ENCODE measurements around the gene ANKRD61. TPM values are rescaled to one million over a fixed set of nuclear protein-coding genes. Genes with fewer than 3 reads are reported as not detected.

The ANKRD61 gene
- total and polyA plus RNA-seq, 7 donors: 0.13 to 0.77 (median 0.36) TPM; not detected in 1

- intact Hi-C loops (cut with DNase I): no loop called here
- Histone ChIP-seq H3K9me3 (no peaks in the 10 kb centered on the region), H3K27me3 (ENCODE audit: insufficient read depth in 3 of 3, low read length in 2 of 3) (no peaks in the 10 kb centered on the region), H3K27ac (no peak overlapping the region), H3K36me3 (ENCODE audit: insufficient read depth in 1 of 2, low read depth in 1 of 2) (peaks cover 0 to 80% of the 10 kb centered on the region in 2 donors), H3K4me1 (peaks cover 13% of the 10 kb centered on the region), H3K4me3 (no peak overlapping the region)
- no peak for TF ChIP-seq CTCF (IDR thresholded peaks at IDR 0.05)
- 89 to 95% (median 90%) methylated on average over 5 of the region's 5 CpGs for WGBS, 3 donors
- ATAC-seq (no peak), DNase-seq (no peak)
Observed at GRCh38 chr7:6028563-6028962, 2.6 kb upstream of the ANKRD61 start.

- peaks cover 6 to 78% of the 10 kb centered on the region in 2 donors for H3K36me3 ChIP-seq (ENCODE audit: insufficient read depth in 1 of 2, low read depth in 1 of 2)
Observed at GRCh38 chr7:6031567-6031966, 391 bp downstream of the ANKRD61 start.

GRCh38 chr7:6032167-6032566, 991 bp downstream of the ANKRD61 start:
- 48 to 68% (median 59%) methylated on average over 5 of the region's 5 CpGs for WGBS, 3 donors
- Histone ChIP-seq H3K4me1 (peaks cover 6% of the 10 kb centered on the region), H3K27ac (no peak overlapping the region), H3K9me3 (no peaks in the 10 kb centered on the region), H3K27me3 (ENCODE audit: insufficient read depth in 3 of 3, low read length in 2 of 3) (no peaks in the 10 kb centered on the region), H3K36me3 (ENCODE audit: insufficient read depth in 1 of 2, low read depth in 1 of 2) (peaks cover 6 to 78% of the 10 kb centered on the region in 2 donors), H3K4me3 (no peak overlapping the region)
- DNase-seq: no peak
- intact Hi-C loops (cut with DNase I): no loop called here
- ATAC-seq: peak in 1 of 4 donors; percentile 55
- TF ChIP-seq CTCF (IDR thresholded peaks at IDR 0.05): no peak

More at GRCh38 chr7:6031567-6031966, 391 bp downstream of the ANKRD61 start:
- no peaks in the 10 kb centered on the region for H3K27me3 ChIP-seq (ENCODE audit: insufficient read depth in 3 of 3, low read length in 2 of 3)
- DNase-seq (no peak), ATAC-seq (no peak)
- 73 to 90% (median 75%) methylated on average over 3 of the region's 3 CpGs for WGBS, 3 donors
- no peak overlapping the region for H3K27ac ChIP-seq
- no peak for TF ChIP-seq CTCF (IDR thresholded peaks at IDR 0.05)
- no peaks in the 10 kb centered on the region for H3K9me3 ChIP-seq
- peaks cover 8% of the 10 kb centered on the region for H3K4me1 ChIP-seq
- intact Hi-C loops (cut with DNase I): no loop called here
- H3K4me3 ChIP-seq: no peak overlapping the region

GRCh38 chr7:6032641-6033040, 1.5 kb downstream of the ANKRD61 start:
- intact Hi-C loops (cut with DNase I): no loop called here
- WGBS, 3 donors: 84 to 88% (median 86%) methylated on average over 7 of the region's 7 CpGs
- ATAC-seq: no peak
- Histone ChIP-seq H3K36me3 (ENCODE audit: insufficient read depth in 1 of 2, low read depth in 1 of 2) (peaks cover 6 to 78% of the 10 kb centered on the region in 2 donors), H3K9me3 (no peaks in the 10 kb centered on the region), H3K4me1 (peaks cover 6% of the 10 kb centered on the region), H3K27me3 (ENCODE audit: insufficient read depth in 3 of 3, low read length in 2 of 3) (no peaks in the 10 kb centered on the region), H3K27ac (no peak overlapping the region), H3K4me3 (no peak overlapping the region)
- no peak for DNase-seq
- no peak for TF ChIP-seq CTCF (IDR thresholded peaks at IDR 0.05)

GRCh38 chr7:6035165-6035564, 4.0 kb downstream of the ANKRD61 start:
- H3K4me3 ChIP-seq: no peak overlapping the region
- H3K27ac ChIP-seq: no peak overlapping the region
- no peaks in the 10 kb centered on the region for H3K27me3 ChIP-seq (ENCODE audit: insufficient read depth in 3 of 3, low read length in 2 of 3)
- H3K36me3 ChIP-seq (ENCODE audit: insufficient read depth in 1 of 2, low read depth in 1 of 2): peaks cover 6 to 83% of the 10 kb centered on the region in 2 donors
- intact Hi-C loops (cut with DNase I): no loop called here
- ATAC-seq: no peak
- peaks cover 6% of the 10 kb centered on the region for H3K4me1 ChIP-seq
- no peak for DNase-seq
- 89 to 93% (median 91%) methylated on average over 10 of the region's 10 CpGs for WGBS, 3 donors
- no peaks in the 10 kb centered on the region for H3K9me3 ChIP-seq
- TF ChIP-seq CTCF (IDR thresholded peaks at IDR 0.05): no peak
